ENCODE results near the gene JPH3. TPM values are rescaled to one million over a fixed set of nuclear protein-coding genes. Genes with fewer than 3 reads are reported as not detected.

Gene JPH3
- total and polyA plus RNA-seq, 2 experiments from 2014 or later = 8.0 to 39.3 TPM

GRCh38 chr16:87734644-87735043 is 132.3 kb downstream of the JPH3 start:
- H3K27me3 ChIP-seq = no peaks in the 10 kb centered on the region
- no peak overlapping the region for H3K27ac ChIP-seq
- TF ChIP-seq CTCF (IDR thresholded peaks at IDR 0.05; ENCODE audit: low read depth, low read length) = no peak
- H3K4me1 ChIP-seq (ENCODE audit: low read depth) = peaks cover 1% of the 10 kb centered on the region
- no peak overlapping the region for H3K4me3 ChIP-seq
- H3K9me3 ChIP-seq (ENCODE audit: low read depth) = no peaks in the 10 kb centered on the region
- no peak for DNase-seq (ENCODE audit: low read depth in 1 of 2, low spot score in 1 of 2)
- no peaks in the 10 kb centered on the region for H3K36me3 ChIP-seq

- Histone ChIP-seq H3K4me3 (no peak overlapping the region), H3K27ac (no peak overlapping the region), H3K9me3 (ENCODE audit: low read depth) (no peaks in the 10 kb centered on the region), H3K36me3 (no peaks in the 10 kb centered on the region), H3K27me3 (no peaks in the 10 kb centered on the region), H3K4me1 (ENCODE audit: low read depth) (no peaks in the 10 kb centered on the region)
- no peak for DNase-seq (ENCODE audit: low read depth in 1 of 2, low spot score in 1 of 2)
- TF ChIP-seq CTCF (IDR thresholded peaks at IDR 0.05; ENCODE audit: low read depth, low read length) = no peak
These were observed 133.1 kb downstream of the JPH3 start for GRCh38 chr16:87735270-87736007.

GRCh38 chr16:87736008-87736382 is 133.7 kb downstream of the JPH3 start:
- Histone ChIP-seq H3K27ac (no peak overlapping the region), H3K27me3 (no peaks in the 10 kb centered on the region), H3K4me3 (no peak overlapping the region), H3K4me1 (ENCODE audit: low read depth) (no peaks in the 10 kb centered on the region), H3K9me3 (ENCODE audit: low read depth) (no peaks in the 10 kb centered on the region), H3K36me3 (no peaks in the 10 kb centered on the region)
- no peak for DNase-seq (ENCODE audit: low read depth in 1 of 2, low spot score in 1 of 2)
- no peak for TF ChIP-seq CTCF (IDR thresholded peaks at IDR 0.05; ENCODE audit: low read depth, low read length)

GRCh38 chr16:87739801-87740200 is 137.5 kb downstream of the JPH3 start:
- H3K9me3 ChIP-seq (ENCODE audit: low read depth) = no peaks in the 10 kb centered on the region
- DNase-seq (ENCODE audit: low read depth in 1 of 2, low spot score in 1 of 2) = no peak
- no peak for TF ChIP-seq CTCF (IDR thresholded peaks at IDR 0.05; ENCODE audit: low read depth, low read length)

GRCh38 chr16:87740441-87740840 is 138.1 kb downstream of the JPH3 start:
- no peaks in the 10 kb centered on the region for H3K4me1 ChIP-seq (ENCODE audit: low read depth)
- H3K9me3 ChIP-seq (ENCODE audit: low read depth) = no peaks in the 10 kb centered on the region
- H3K4me3 ChIP-seq = no peak overlapping the region
- H3K36me3 ChIP-seq = no peaks in the 10 kb centered on the region
- peak in 1 of 2 donors; percentile 9 for DNase-seq (ENCODE audit: low read depth in 1 of 2, low spot score in 1 of 2)
- no peak for TF ChIP-seq CTCF (IDR thresholded peaks at IDR 0.05; ENCODE audit: low read depth, low read length)
- H3K27ac ChIP-seq = no peak overlapping the region
- H3K27me3 ChIP-seq = no peaks in the 10 kb centered on the region

More at GRCh38 chr16:87739801-87740200, 137.5 kb downstream of the JPH3 start:
- H3K27me3 ChIP-seq = no peaks in the 10 kb centered on the region
- H3K27ac ChIP-seq = no peak overlapping the region
- no peaks in the 10 kb centered on the region for H3K4me1 ChIP-seq (ENCODE audit: low read depth)
- no peaks in the 10 kb centered on the region for H3K36me3 ChIP-seq
- no peak overlapping the region for H3K4me3 ChIP-seq
